Activated CD4-positive, alpha-beta memory T cell treated with anti-CD3 and anti-CD28 coated beads for 36 hours (primary cell): Measurements from ENCODE around the gene TRERF1. TPM values are rescaled to one million over a fixed set of nuclear protein-coding genes. Genes with fewer than 3 reads are reported as not detected.

Source experiments
- CTCF ChIA-PET: fragments of 350-600 bp; sonication (Branson Sonifier 250); formaldehyde crosslinking; loops from one replicate; lab custom pipeline; 2021; ENCODE audit warnings: antibody characterized with exemption, inconsistent platforms; lab: Charles Lee
- POLR2A ChIA-PET: fragments of 350-600 bp; sonication (Branson Sonifier 250); formaldehyde crosslinking; loops from one replicate; lab custom pipeline; 2021; ENCODE audit warnings: antibody characterized with exemption; lab: Charles Lee
- DNase-seq: peaks from one replicate; pipeline ENCODE4 v3.0.0-alpha.2; 2020
- H3K27ac Mint-ChIP-seq: one replicate; pipeline ENCODE4 v1.8.0; 2021; ENCODE audit warnings: mixed read lengths
- H3K27me3 Mint-ChIP-seq: one replicate; pipeline ENCODE4 v1.8.0; 2021; ENCODE audit warnings: mixed read lengths
- H3K36me3 Mint-ChIP-seq: one replicate; pipeline ENCODE4 v1.8.0; 2021; ENCODE audit warnings: mixed read lengths
- H3K4me1 Mint-ChIP-seq: one replicate; pipeline ENCODE4 v1.8.0; 2021; ENCODE audit warnings: low read depth, mixed read lengths
- H3K4me3 Mint-ChIP-seq: one replicate; pipeline ENCODE4 v1.8.0; 2021; ENCODE audit warnings: mild to moderate bottlenecking, mixed read lengths
- H3K9me3 Mint-ChIP-seq: one replicate; pipeline ENCODE4 v1.8.0; 2021; ENCODE audit warnings: mixed read lengths
- intact Hi-C: fragments of 100-400 bp; cut with micrococcal nuclease; formaldehyde crosslinking; loops from one replicate; pipeline ENCODE4 v1.15.1; 2023
- total RNA-seq, 2 experiments: library from RNA; stranded (reverse); gene quantifications; one replicate each; pipeline ENCODE4 v1.2.3, GENCODE V29; 2021

The TRERF1 gene
- total RNA-seq, 2 experiments from 2014 or later = 16.3 to 16.7 TPM

GRCh38 chr6:42176981-42177380 is 274.7 kb downstream of the TRERF1 start:
- no peak for DNase-seq
- no peaks in the 10 kb centered on the region for H3K9me3 Mint-ChIP-seq
- intact Hi-C loops = no loop called here
- ChIA-PET CTCF (interaction anchor here (1.6 kb wide), 1 partner anchor 40 kb away, joined by 3 read pairs; no protein-coding TSS in a partner anchor), POLR2A (no interaction called here)
- H3K27me3 Mint-ChIP-seq = peaks cover 2% of the 10 kb centered on the region
- H3K4me1 Mint-ChIP-seq = peaks cover 5% of the 10 kb centered on the region
- H3K4me3 Mint-ChIP-seq = no peak overlapping the region
- no peaks in the 10 kb centered on the region for H3K36me3 Mint-ChIP-seq
- no peak overlapping the region for H3K27ac Mint-ChIP-seq

GRCh38 chr6:42175860-42176259 is 275.9 kb downstream of the TRERF1 start:
- no peaks in the 10 kb centered on the region for H3K9me3 Mint-ChIP-seq
- H3K4me1 Mint-ChIP-seq = peaks cover 5% of the 10 kb centered on the region
- no peak overlapping the region for H3K27ac Mint-ChIP-seq
- peaks cover 2% of the 10 kb centered on the region for H3K27me3 Mint-ChIP-seq
- intact Hi-C loops = no loop called here
- H3K4me3 Mint-ChIP-seq = no peak overlapping the region
- ChIA-PET CTCF (interaction anchor here (0.7 to 1.6 kb wide), 3 partner anchors 19 to 71 kb away, joined by 3 read pairs; no protein-coding TSS in a partner anchor), POLR2A (no interaction called here)
- no peaks in the 10 kb centered on the region for H3K36me3 Mint-ChIP-seq
- no peak for DNase-seq

Other genes starting within 250 kb of the TRERF1 start
- 10 to 100 TPM; 38.6 to 40.3 TPM for gene MRPS10, start 234.1 kb downstream of the TRERF1 start, total RNA-seq
- 10 to 100 TPM; 31.4 to 32.5 TPM for gene UBR2, start 112.1 kb upstream of the TRERF1 start, total RNA-seq